Fibroblast of villous mesenchyme (primary cell): ENCODE measurements around the gene ASCL3. TPM values are rescaled to one million over a fixed set of nuclear protein-coding genes. Genes with fewer than 3 reads are reported as not detected.
"Not testable (repeated sequence)": the region's sequence is repeated elsewhere in the genome, so short reads cannot be mapped to it uniquely, and the experiment has no call there.

Experiments
- DNase-seq: peaks from one replicate; pipeline ENCODE4 v3.0.0-alpha.2; 2010; ENCODE audit warnings: low read depth
- H3K4me3 ChIP-seq: 2 replicates; pipeline ENCODE4 v1.5.1; 2011; ENCODE audit warnings: low read depth, mild to moderate bottlenecking, low read length
- CTCF ChIP-seq: IDR thresholded peaks from 2 replicates; pipeline ENCODE4 v1.5.1; 2012; ENCODE audit warnings: low read depth, mild to moderate bottlenecking, low read length; ENCODE audit not compliant: insufficient read depth
- total RNA-seq: library from RNA; depleted of rRNA; stranded (reverse); fragments of >200 nt; gene quantifications from 2 replicates; pipeline ENCODE4 v1.2.3, GENCODE V29; 2012

Gene ASCL3
- total RNA-seq, 1 donor = not detected

- no peak for TF ChIP-seq CTCF
- no peak for DNase-seq
- H3K4me3 ChIP-seq = no peak overlapping the region
These were observed 37.7 kb upstream of the ASCL3 start for GRCh38 chr11:8980485-8980884.

- not testable (repeated sequence) for DNase-seq, H3K4me3 ChIP-seq
These were observed 36.5 kb upstream of the ASCL3 start for GRCh38 chr11:8979365-8979764.

DNA sequence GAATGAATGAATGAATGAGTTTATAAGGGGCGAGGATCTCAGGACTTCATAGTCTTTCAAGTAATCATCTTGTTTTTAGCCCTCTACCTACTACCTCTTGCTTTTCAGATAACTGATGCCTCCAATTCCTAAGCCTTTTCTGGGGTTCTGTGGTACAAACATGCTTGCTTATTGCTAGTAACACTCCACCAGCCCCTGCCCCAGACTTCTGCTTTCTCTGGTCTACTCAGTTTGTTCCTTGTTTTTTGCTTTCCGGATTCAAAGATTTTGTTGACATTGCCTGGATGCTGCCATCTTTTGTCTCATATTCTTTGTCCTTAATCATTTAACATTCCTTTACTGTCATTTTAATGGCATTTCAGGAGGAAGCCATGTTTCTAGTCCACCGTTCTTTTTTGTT is 30.3 kb upstream of the ASCL3 start:
- no peak overlapping the region for H3K4me3 ChIP-seq
- TF ChIP-seq CTCF = no peak
- DNase-seq = no peak

DNA sequence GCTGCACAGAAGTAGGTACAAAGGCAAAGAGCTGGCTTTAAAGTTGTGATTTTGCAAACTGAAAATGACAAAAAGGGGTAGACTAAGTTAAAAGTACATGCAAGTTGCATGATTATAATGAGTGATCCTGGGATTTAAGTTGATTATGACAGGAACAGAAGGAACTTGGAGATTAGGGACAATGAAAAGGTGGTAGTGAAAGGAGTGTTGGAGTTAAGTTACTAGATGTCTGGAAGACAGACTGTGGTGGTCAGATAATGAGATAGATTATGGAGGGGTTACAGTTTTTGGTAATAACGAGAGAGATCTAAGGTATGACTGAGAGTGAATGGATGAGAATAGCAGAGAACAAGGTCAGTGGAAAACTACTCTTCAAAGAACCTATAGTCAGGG is 29.1 kb upstream of the ASCL3 start:
- no peak for TF ChIP-seq CTCF
- DNase-seq = no peak
- H3K4me3 ChIP-seq = no peak overlapping the region

DNA sequence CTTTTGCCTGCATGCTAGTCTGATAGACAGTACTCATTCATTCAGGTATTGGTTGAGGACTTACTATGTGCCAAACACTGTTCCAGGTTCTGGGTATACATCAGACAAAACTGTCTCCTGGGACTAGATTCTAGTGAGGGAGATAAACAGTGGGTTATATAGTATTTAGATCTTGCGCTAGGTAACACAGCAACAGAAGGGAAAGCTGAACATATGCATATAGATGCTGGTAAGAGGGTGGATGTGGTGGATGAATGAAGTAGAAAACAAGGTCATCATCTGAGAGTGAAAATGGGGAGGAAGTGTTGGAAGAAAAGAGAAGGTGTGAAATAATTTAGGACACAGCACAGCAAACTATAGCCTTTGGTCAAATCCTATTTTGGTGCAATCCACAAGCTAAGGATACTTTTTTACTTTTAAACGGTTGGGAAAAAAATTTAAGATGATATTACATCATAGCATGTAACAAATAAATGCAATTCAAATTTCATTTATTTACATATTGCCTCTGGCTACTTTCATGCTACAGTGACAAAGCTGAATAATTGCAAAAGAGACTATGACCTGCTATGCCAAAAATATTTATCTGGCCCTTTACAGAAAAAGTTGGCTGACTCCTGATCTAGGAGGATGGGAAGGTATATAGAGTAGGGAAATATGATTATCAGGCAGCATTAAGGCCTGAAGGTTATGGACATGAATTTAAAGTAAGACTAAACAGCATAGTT is 28.5 kb upstream of the ASCL3 start:
- no peak overlapping the region for H3K4me3 ChIP-seq
- no peak for TF ChIP-seq CTCF
- no peak for DNase-seq

- no peak for DNase-seq
- TF ChIP-seq CTCF = no peak
- H3K4me3 ChIP-seq = no peak overlapping the region
These were observed 24.4 kb upstream of the ASCL3 start for GRCh38 chr11:8967184-8967583.

DNA sequence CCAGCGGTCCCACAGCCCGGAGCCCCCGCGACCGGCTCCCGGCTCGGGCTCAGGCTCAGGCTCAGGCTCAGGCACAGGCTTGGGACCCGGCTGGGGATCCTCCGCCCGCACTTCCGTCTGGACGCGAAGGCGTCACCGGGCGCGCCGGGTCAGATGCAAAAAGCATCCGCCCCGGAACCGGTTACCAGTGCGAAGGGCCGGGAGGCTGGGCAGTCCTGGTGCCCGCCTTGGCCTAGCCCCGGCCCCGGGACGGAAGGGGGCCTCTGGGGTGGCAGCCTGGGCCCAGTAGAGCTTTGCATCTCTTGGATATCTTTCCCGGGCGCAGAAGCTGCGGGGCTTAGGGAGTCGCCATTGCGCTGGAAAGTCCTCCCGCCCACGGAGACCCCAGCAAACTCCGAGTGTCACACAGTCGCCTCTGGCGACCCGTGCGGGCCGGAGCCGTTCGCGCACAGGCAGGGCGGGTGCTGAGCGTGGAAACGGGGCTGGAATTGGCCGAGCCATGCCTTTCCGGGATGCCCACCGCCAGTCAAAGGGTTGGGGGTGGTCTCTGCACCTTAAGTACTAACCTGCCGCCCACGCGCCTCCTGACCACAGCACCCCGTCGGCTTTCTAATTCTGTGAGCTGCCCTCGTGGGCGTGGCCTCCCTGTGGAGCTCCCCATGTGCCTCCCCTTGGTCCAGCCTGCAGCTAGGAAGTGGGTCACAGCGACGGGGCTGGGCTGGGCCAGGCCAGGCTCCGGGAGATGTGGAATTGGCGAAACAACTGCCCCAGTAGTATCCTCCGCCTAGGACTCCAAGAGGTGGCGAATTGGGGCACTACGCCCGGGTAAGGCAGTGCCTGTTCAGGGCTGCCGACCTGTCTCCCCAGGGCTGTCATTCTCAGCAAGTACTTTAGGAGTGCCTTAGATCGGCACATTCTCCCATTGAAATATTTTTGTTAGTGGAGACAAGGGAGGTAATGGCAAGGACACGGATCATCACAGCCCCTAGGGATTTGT is 21.8 kb upstream of the ASCL3 start, which contains the start of gene TMEM9B:
Gene TMEM9B (minus strand): TSS at position 119 of the 997 bp plus-strand sequence. CDS start 129 bp downstream, outside the sequence.
- peak within 1 kb of the TSS; percentile 95 for H3K4me3 ChIP-seq
- DNase-seq = peak; percentile 86
- TF ChIP-seq CTCF = no peak
